HG03432 (cell line): ENCODE results near the gene NCOA7.
"Not testable (repeated sequence)": the region's sequence is repeated elsewhere in the genome, so short reads cannot be mapped to it uniquely, and the experiment has no call there.

ENCODE experiments used
- ATAC-seq: cut with Tn5 transposase; IDR thresholded peaks from one replicate; pipeline ENCODE4 v1.9.1; 2021; ENCODE audit warnings: mild to moderate bottlenecking, moderate library complexity; ENCODE audit not compliant: unreplicated experiment

Gene NCOA7

DNA sequence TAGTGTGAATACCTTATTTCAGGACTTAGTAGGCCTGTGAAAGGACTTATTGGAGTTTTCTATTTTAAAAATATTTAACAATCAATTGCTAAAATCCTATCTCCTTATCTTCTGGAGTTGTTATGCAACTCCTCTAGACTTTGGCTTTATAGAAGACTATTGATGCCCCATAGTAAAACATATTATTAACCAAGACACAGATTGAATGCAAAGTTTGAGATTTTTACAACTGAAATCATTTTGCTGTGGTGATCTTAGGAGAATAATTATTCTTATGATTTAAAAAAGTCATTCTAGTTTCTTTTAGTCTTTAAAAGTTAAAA is 36.9 kb upstream of the NCOA7 start:
- no peak for ATAC-seq

DNA sequence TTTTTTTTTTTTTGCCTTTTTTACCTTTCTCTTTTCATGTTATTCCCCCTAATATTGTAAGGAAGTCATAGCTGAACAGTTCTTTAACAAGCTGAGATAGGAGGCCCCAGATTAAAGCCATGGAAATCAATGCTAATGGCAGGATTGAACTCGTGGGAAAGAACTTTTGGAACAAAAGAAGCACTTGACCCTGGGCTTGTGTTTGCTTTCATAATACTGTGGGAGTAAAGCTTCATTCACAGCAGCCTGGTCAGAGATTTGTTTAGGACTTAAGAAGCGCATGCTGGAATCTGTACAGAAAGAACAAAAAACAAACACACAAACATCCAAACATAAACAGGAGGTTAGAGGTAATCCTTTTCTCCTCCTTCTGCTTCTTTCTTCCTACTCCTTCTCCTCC is 36.2 kb upstream of the NCOA7 start:
- ATAC-seq, result no peak

DNA sequence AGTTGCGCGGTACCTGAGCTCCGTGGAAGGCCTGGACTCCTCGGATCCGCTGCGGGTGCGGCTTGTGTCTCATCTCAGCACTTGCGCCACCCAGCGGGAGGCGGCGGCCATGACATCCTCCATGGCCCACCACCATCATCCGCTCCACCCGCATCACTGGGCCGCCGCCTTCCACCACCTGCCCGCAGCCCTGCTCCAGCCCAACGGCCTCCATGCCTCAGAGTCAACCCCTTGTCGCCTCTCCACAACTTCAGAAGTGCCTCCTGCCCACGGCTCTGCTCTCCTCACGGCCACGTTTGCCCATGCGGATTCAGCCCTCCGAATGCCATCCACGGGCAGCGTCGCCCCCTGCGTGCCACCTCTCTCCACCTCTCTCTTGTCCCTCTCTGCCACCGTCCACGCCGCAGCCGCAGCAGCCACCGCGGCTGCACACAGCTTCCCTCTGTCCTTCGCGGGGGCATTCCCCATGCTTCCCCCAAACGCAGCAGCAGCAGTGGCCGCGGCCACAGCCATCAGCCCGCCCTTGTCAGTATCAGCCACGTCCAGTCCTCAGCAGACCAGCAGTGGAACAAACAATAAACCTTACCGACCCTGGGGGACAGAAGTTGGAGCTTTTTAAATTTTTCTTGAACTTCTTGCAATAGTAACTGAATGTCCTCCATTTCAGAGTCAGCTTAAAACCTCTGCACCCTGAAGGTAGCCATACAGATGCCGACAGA is 31.4 kb upstream of the NCOA7 start:
- ATAC-seq, result no peak

DNA sequence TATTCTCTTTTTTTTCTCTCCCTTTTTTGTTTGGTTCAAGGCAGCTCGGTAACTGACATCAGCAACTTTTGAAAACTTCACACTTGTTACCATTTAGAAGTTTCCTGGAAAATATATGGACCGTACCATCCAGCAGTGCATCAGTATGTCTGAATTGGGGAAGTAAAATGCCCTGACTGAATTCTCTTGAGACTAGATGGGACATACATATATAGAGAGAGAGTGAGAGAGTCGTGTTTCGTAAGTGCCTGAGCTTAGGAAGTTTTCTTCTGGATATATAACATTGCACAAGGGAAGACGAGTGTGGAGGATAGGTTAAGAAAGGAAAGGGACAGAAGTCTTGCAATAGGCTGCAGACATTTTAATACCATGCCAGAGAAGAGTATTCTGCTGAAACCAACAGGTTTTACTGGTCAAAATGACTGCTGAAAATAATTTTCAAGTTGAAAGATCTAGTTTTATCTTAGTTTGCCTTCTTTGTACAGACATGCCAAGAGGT is 30.8 kb upstream of the NCOA7 start:
- ATAC-seq, result no peak

DNA sequence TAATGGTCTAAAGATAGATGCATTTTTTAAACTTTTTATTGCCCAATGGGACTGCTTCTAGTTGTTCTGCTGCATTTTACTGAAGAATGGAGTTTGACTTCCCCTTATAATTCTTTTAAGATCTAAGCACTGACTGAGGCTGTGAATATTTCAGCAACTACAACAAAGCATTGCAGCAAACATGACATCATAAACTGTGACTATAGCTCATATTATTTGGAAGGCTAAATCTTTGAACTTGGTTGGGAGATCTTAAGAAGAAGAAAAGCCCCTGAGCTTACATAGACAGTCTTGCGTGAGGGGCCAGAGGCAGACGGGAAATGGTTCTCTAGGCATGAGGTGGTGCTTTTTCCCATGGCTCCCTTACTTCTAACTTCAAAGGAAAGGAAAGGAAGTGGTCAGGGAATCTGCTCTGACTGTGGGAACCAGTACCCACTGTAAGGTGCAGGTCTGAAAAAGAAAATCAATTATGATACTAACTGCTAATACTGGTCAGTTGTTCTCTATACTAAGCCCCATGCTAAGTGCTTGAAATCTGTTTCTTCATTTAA is 26.6 kb upstream of the NCOA7 start:
- peak; percentile 46 for ATAC-seq

DNA sequence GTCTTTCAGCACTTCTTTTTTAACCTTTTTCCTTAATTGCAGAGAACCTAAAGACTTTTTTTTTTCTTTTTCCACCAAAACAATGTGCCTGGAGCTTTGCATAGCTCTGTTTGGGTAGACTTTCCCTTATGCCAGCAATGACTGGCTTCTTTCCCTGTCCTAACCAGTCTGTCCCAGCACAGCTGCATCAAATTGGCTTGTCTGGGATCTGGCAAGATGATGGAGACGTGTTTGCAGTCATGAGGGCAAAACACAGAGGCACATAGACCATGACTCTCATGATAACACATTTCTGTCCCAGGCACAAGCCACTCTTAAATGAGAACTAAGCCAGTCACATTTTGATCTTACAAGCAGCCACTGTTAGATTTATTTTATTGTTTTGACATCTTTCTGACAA is 24.8 kb upstream of the NCOA7 start:
- ATAC-seq, result no peak

DNA sequence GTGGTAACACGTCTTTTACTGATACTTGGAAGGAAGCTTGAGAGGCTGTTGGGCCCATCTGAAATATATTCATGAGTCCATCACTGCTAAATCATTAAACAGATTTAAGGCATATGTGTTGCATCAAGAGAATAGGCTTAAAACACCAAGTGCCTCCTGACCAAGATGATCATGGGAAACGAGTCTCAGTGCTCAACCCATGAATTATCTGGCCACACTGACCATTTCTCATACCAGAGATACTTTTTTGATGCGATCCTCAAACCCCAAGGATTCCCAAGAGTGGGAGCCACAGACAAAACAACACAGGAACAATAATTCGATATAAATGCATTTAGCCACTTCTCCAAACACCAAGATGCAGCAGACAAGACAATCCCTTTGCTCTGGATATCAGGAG is 24.1 kb upstream of the NCOA7 start:
- no peak for ATAC-seq

DNA sequence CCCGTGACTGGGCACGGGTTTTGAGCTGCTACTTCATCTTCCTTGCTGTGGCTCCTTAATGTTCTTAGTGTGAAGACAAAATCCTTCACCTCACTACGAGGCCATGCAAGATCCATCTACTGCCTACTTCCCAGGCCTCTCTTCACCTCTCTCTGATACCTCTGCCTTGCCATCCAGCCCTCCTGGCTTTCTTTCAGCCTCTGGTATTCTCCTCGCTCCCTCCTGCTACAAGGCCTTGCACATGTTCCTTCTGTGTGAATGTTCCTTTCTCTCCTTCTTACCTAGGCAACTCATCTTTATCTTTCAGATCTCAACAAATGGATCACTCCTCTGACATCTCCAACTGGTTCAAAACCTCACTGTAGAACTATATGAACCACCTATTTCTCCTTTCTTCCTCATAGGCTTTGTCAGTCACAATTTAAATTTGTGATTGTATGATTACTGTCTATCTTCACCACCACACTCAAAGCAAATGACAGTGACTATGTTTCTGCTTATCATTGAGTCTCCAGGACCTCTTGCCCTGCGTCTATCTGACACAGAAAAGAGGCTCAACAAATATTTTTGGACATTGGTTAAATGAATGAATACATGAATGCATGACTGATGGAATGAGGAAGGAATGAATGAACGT is 21.5 kb upstream of the NCOA7 start:
- no peak for ATAC-seq

DNA sequence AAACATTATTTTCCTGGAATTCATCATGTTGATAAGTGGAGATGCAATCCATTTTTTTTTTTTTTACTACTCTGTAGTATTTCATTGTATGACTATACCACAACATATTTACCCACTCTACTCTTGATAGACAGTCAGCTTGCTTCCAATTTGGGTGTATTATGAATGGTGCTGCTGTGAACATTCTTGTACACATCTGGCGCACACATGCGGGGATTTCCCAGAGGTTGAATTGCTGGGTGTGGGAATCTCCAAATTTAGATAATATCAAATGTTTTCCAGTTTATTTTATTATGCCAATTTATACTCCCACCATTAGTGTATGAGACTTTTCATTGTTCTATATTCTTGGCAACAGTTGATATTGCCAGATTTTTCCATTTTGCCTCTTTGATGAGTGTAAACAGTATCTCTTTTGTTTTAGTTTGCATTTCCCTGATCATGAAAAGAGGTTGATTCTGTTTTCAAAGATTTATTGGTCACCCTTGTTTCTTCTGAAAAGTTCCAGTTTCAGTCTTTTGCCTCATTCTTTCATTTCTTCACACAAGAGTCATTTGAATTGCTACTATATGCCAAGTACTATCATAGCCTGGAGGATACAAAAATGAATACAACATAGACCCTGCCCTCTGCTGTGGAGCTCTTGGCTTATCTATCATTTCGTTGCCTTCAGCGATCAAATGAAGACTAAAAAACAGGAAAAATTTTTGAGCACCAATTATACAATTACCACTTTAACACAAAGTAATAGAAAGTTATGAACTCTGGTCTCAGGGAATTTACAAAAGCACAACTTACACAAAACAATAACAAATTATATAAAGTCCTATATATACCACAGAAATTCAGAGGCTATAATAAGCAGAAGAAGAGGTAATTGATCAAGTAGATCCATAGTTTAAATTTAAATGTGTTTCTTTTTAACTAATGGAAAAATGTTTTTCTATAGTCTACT is 17.1 kb upstream of the NCOA7 start:
- ATAC-seq, result no peak

DNA sequence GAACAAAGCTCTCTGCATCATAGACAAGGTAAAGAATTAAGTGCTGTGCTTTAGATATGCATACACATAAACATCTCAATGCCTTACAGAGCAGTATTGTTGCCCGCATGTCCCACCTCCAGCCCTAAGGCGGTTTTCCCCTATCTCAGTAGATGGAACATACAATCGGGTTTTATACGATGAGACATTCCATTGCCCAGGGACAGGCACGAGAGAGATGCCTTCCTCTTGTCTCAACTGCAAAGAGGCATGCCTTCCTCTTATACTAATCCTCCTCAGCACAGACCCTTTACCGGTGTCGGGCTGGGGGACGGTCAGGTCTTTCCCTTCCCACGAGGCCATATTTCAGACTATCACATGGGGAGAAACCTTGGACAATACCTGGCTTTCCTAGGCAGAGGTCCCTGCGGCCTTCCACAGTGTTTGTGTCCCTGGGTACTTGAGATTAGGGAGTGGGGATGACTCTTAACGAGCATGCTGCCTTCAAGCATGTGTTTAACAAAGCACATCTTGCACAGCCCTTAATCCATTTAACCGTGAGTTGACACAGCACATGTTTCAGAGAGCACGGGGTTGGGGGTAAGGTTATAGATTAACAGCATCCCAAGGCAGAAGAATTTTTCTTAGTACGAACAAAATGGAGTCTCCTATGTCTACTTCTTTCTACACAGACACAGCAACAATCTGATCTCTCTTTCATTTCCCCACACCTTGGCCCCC is 14.5 kb upstream of the NCOA7 start:
- ATAC-seq, result not testable (repeated sequence)

DNA sequence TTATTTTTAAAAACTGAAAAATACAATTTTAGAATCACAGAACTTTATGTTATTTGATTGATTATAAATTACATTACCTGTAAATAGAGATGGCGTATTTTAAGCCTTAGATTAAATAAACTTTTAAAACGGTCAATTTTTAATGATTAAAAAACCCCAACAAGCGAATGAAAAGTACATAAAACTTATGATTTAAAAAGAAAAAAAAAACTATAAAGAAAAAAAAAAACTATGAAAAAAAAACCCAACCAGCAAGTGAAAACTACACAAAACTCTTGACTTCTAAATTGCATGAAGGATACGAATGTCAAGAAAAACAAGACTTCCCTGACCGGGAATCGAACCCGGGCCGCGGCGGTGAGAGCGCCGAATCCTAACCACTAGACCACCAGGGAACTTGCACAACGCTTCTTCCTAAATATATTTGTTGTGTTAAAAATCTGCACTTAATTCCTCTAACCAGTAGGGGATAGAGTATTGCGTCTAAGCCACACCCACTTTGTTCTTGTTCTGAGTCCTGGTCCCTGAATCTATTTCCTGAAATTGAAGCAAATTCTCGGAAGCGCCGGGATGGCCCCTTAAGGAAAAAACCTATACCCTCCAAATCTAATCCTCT is 10.7 kb upstream of the NCOA7 start:
- peak; percentile 82 for ATAC-seq

DNA sequence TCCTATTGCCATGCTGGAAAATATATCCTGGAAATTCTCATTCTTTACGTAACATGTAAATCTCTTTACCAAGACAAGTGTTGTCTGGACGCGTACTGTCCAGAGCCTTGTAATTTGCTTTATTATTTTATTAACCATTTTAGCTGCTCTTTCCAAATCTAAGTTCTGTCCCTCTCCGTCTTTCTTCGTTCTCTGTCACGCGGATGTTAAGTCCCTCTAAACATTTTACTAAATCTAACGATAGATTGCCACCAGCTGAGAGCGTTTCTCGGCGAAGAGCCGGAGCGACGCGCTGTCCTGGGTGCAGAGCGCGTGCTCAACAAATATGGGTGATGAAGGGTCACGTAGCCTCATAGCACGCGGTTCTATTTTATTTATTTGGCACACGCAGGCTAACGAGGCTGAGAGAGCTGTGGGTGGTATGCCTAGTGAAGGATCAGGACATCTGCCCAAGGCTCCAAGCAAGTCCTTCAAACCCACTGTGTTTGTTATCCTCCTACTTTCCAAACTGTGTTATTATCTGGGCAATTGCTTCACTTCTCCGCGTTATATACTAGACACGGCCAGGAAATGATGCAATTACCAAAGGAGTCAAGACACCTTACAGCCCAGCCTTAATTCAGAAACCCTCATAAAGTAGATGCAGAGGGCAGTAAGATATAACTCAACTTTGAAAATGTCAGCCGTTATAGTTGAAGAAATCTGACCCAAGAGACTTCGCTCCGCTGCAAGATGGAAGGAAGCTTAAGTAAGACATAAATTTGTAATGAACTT is 10.0 kb upstream of the NCOA7 start:
- peak; percentile 78 for ATAC-seq

DNA sequence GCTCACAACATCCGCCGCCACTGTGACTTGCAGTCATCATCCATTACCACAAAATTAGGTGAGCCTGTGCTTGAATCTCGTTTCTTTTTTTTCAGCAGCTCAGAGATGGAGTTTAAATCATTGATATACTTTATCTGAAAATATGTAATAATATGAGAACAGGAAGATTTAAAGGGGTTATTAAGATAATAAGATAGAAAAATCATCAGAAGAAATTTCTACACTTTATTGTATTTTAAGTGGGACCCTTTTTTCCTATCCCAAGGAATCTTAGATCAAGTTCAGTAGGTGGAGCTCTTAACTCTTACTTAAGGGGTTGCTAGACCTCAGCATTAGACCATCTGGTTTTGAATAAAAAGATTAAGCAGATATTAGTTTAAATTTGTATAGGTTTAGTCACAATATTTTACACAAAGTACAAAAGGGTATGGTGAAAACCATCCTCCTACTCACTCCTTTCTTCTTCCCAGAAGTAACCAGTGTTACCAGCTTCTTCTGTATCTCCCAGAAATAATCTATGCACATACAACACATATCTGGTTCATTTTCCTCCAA is 9.4 kb upstream of the NCOA7 start:
- ATAC-seq, result peak; percentile 45

DNA sequence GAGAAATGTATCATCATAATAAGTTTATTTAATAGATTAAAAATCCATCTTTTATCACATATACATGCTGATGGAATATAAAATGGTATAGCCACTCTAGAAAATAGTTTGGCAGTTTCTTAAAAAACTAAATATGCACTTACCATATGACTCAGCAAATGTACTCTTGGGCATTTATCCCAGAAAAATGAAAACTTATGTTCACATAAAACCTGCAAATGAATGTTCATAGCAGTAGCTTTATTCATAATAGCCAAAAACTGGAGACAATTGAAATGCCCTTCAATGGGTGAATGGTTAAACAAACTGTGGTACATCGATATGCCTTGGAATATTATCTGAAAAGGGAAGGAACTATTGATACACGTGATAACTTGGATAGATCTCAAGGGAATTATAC is 6.4 kb upstream of the NCOA7 start:
- no peak for ATAC-seq

DNA sequence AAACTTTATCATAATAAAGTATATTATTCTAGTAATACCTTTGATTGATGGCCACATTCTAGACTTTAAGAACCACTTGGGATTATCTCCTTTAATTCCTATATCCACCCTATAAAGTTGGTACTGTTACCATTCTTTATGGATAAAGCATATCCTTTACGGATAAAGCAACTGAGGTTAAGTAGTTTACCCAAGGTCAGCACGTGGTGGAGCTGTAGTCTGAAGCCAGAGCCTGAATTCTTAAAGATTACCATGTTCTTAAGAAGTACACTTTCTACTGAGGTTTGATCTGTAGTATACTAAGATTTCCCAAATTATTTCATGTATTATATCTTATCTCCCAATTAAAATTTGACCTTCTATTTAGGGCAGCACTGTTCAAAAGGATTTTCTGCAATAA is 3.0 kb upstream of the NCOA7 start:
- ATAC-seq, result no peak

DNA sequence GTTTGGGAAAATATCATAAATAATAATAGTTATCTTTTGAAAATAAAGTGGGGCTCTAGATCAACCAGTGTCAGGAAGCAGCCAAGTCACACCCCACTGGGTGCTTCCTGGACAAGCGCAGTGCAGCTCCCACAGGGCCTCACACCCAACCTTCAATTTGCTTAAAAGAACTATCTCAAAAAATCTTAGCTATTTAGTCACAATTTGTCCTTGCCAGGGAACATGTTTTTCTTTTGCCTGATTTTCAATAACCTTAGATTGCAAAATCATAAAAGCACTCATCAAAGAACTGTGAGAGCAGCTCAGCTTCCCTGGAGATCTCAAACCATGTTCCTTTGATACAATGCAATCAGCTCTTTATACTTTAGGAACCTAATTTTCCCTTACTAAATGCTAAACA is 1.6 kb upstream of the NCOA7 start:
- no peak for ATAC-seq

DNA sequence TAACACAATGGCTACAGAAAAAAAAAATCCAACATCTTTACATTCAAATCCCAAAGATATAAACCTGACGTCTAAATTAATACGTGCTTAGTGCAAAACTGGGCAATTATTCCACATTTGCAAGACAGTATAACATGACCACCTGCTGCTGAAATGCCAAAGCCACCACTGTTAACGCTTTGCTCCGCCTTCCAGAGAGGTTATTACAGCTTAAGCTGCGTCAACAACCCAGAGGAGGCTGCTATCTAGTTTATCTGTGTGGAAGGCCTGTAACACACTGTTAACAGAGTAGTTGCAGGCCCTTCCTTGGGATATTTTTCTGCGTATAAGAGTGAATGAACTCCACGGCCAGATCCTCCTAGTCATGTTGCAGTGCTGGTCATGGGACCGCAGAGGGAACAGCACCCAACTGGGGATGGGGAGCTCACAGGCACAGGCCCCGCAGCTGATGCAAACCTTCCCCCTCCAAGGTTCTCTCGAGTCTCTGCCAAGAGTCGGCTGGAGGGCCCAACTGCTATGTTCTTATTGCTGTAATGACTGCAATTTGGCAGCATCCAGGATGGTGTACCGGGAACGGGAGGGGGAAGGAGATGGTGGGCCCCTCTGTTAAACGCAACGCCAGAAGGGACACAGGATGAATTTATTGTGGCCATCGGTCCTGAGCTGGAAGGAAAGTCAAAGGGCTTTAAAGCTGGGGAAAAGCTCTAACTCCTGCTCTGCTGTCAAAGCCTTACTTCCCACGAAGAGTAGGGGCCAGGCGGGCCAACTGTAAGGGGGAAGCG is 993 bp upstream of the NCOA7 start:
- peak; percentile 23 for ATAC-seq

DNA sequence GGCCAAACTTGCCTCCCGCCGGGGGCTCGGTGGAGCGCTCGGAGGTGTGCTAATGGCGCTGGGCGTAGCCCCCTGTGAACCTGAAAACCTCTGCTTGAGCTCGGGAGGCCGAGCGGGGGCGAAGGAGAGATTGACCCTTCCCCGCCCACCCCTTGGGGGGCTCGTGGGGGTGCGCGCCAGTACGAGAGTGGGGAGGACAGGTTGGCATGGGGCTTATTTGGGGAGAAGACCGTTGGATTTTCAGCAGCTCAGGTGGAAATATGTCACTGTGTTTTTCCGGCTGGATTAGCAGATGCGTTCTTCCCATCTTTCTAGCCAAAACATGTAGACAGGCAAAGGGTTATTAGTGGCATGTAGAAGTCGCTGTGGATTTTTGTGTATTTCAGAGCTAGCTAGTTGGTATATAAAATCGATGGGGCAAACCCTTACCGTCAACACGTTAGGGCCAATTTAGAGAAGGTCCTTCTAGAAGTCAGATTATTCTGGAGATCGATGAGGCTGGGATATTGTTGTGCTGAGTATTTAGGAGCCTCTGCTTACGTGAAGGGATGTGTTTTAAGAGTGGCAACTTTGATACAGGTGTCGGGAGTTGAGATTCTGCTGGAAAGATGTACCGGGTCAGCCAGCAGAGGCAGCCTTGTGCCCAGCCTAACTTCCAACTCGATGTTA is 525 bp downstream of the NCOA7 start:
- peak; percentile 24 for ATAC-seq
